Smooth muscle cell (in vitro differentiated cells): ENCODE measurements around the gene IGSF6. TPM values are rescaled to one million over a fixed set of nuclear protein-coding genes. Genes with fewer than 3 reads are reported as not detected.
"Not testable (repeated sequence)": the region's sequence is repeated elsewhere in the genome, so short reads cannot be mapped to it uniquely, and the experiment has no call there.

Experiments
- DNase-seq: peaks from one replicate; lab custom pipeline; 2025; ENCODE audit not compliant: unreplicated experiment; lab: John Stamatoyannopoulos, UW
- H2AFZ ChIP-seq: fragments of 200-600 bp; sonication (generic); 2 replicates; pipeline ENCODE4 v1.6.0; 2016; ENCODE audit warnings: antibody characterized with exemption, low read depth, mild to moderate bottlenecking
- H3F3A ChIP-seq: fragments of 200-600 bp; sonication (generic); 2 replicates; pipeline ENCODE4 v1.6.0; 2017; ENCODE audit warnings: antibody characterized with exemption, low read depth
- H3K27ac ChIP-seq: fragments of 200-600 bp; sonication (generic); 2 replicates; pipeline ENCODE4 v1.5.1; 2016; ENCODE audit warnings: low read depth, mild to moderate bottlenecking
- H3K27me3 ChIP-seq: fragments of 200-600 bp; sonication (generic); 2 replicates; pipeline ENCODE4 v1.6.1; 2016; ENCODE audit warnings: low read depth, mild to moderate bottlenecking
- H3K36me3 ChIP-seq: fragments of 200-600 bp; sonication (generic); 2 replicates; pipeline ENCODE4 v1.5.1; 2016; ENCODE audit warnings: low read depth
- H3K4me1 ChIP-seq: fragments of 200-600 bp; sonication (generic); 2 replicates; pipeline ENCODE4 v1.5.1; 2016; ENCODE audit warnings: low read depth
- H3K4me2 ChIP-seq: fragments of 200-600 bp; sonication (generic); 2 replicates; pipeline ENCODE4 v1.6.0; 2016; ENCODE audit warnings: mild to moderate bottlenecking
- H3K4me3 ChIP-seq: fragments of 200-600 bp; sonication (generic); 2 replicates; pipeline ENCODE4 v1.5.1; 2016; ENCODE audit warnings: mild to moderate bottlenecking
- H3K79me2 ChIP-seq: fragments of 200-600 bp; sonication (generic); 2 replicates; pipeline ENCODE4 v1.6.0; 2016; ENCODE audit warnings: low read depth, mild to moderate bottlenecking
- H3K9ac ChIP-seq: fragments of 200-600 bp; sonication (generic); 2 replicates; pipeline ENCODE4 v1.6.0; 2016; ENCODE audit warnings: low read depth
- H3K9me3 ChIP-seq: fragments of 200-600 bp; sonication (generic); replicated peaks from 2 replicates; pipeline ENCODE4 v1.5.1; 2016; ENCODE audit warnings: low read depth
- H4K20me1 ChIP-seq: fragments of 200-600 bp; sonication (generic); 2 replicates; pipeline ENCODE4 v1.6.0; 2016; ENCODE audit warnings: low read depth
- WGBS: methylation state at CpG from one replicate; pipeline ENCODE4 v1.1.7; 2016; ENCODE audit warnings: low lambda C conversion rate; 5-methylcytosine and 5-hydroxymethylcytosine counted together
- polyA plus RNA-seq: library from polyadenylated mRNA; unstranded; fragments of >200 nt; fragmentation: Nextera tagmentation; extraction: Ambion mirVana; gene quantifications from 2 replicates; pipeline ENCODE4 v1.2.1, GENCODE V29; 2016
- total RNA-seq: library from RNA; depleted of rRNA; stranded (reverse); fragments of >200 nt; gene quantifications from 2 replicates; pipeline ENCODE4 v1.2.3, GENCODE V29; 2014
- TF ChIP-seq, protein P1 (sequence below): fragments of 200-600 bp; sonication (generic); IDR thresholded peaks from 2 replicates; pipeline ENCODE4 v1.5.1; 2017; ENCODE audit warnings: borderline replicate concordance, mild to moderate bottlenecking, antibody characterized with exemption; ENCODE audit not compliant: insufficient read depth, poor library complexity, severe bottlenecking

The IGSF6 gene
- total and polyA plus RNA-seq, 2 experiments from 2014 or later, result 0.13 TPM; not detected in 1

- not testable (repeated sequence) for DNase-seq, H3K4me2 ChIP-seq, H3K4me1 ChIP-seq, H3K27me3 ChIP-seq, H3K9ac ChIP-seq, H3K9me3 ChIP-seq, H4K20me1 ChIP-seq, H3K79me2 ChIP-seq, H3K4me3 ChIP-seq, H3K36me3 ChIP-seq, H2AFZ ChIP-seq
- WGBS, result 97% methylated on average over 33 of the region's 37 CpGs
- Histone ChIP-seq H3K27ac (peak overlapping the region; percentile 64), H3F3A (peaks cover 17% of the 10 kb centered on the region)
Measured at GRCh38 chr16:21629616-21630539, 22.5 kb downstream of the IGSF6 start.

DNA sequence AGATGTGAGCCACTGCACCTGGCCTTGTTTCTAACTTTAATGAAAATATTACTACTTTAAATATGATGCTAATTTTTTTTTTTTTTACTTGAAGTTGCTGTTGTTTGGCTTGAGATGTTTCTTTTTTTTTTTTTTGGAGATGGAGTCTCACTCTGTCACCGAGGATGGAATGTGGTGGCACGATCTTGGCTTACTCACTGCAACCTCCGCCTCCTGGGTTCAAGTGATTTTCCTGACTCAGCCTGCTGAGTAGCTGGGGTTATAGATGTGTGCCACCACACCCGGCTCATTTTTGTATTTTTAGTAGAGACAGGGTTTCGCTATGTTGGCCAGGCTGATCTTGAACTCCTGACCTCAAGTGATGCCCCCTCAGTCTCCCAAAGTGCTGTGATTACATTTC is 23.6 kb downstream of the IGSF6 start:
- Histone ChIP-seq H3K4me3 (no peak overlapping the region), H3K9ac (no peak overlapping the region), H3K27me3 (no peaks in the 10 kb centered on the region), H3K4me1 (peaks cover 6% of the 10 kb centered on the region), H3K36me3 (peaks cover 3% of the 10 kb centered on the region), H2AFZ (no peak overlapping the region), H4K20me1 (no peaks in the 10 kb centered on the region), H3K4me2 (no peak overlapping the region), H3K9me3 (no peaks in the 10 kb centered on the region), H3K27ac (peak overlapping the region; percentile 96), H3F3A (peaks cover 23% of the 10 kb centered on the region), H3K79me2 (peaks cover 8% of the 10 kb centered on the region)
- TF ChIP-seq, protein P1, sequence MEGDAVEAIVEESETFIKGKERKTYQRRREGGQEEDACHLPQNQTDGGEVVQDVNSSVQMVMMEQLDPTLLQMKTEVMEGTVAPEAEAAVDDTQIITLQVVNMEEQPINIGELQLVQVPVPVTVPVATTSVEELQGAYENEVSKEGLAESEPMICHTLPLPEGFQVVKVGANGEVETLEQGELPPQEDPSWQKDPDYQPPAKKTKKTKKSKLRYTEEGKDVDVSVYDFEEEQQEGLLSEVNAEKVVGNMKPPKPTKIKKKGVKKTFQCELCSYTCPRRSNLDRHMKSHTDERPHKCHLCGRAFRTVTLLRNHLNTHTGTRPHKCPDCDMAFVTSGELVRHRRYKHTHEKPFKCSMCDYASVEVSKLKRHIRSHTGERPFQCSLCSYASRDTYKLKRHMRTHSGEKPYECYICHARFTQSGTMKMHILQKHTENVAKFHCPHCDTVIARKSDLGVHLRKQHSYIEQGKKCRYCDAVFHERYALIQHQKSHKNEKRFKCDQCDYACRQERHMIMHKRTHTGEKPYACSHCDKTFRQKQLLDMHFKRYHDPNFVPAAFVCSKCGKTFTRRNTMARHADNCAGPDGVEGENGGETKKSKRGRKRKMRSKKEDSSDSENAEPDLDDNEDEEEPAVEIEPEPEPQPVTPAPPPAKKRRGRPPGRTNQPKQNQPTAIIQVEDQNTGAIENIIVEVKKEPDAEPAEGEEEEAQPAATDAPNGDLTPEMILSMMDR, result no peak
- no peak for DNase-seq
- 88% methylated on average over 5 of the region's 5 CpGs for WGBS

- Histone ChIP-seq H3K36me3 (peaks cover 3% of the 10 kb centered on the region), H2AFZ (no peak overlapping the region), H3K9ac (peak overlapping the region; percentile 79), H3K4me2 (no peak overlapping the region), H3K27ac (peak overlapping the region; percentile 96), H3K9me3 (no peaks in the 10 kb centered on the region), H3K27me3 (no peaks in the 10 kb centered on the region), H4K20me1 (no peaks in the 10 kb centered on the region), H3K4me3 (no peak overlapping the region), H3K79me2 (peaks cover 9% of the 10 kb centered on the region), H3K4me1 (peaks cover 6% of the 10 kb centered on the region), H3F3A (peaks cover 23% of the 10 kb centered on the region)
- no peak for DNase-seq
- 98% methylated on average over 4 of the region's 5 CpGs for WGBS
- TF ChIP-seq, protein P1, result no peak
Measured at GRCh38 chr16:21628121-21628726, 24.2 kb downstream of the IGSF6 start.

- Histone ChIP-seq H3K27me3 (no peaks in the 10 kb centered on the region), H2AFZ (no peak overlapping the region), H3K79me2 (peaks cover 15% of the 10 kb centered on the region), H4K20me1 (peaks cover 3% of the 10 kb centered on the region), H3K27ac (peak overlapping the region; percentile 96), H3K4me1 (peaks cover 6% of the 10 kb centered on the region), H3K4me2 (peak overlapping the region; percentile 78), H3K36me3 (peaks cover 3% of the 10 kb centered on the region), H3K9ac (peak overlapping the region; percentile 79), H3K9me3 (no peaks in the 10 kb centered on the region), H3K4me3 (peak overlapping the region; percentile 23), H3F3A (peaks cover 23% of the 10 kb centered on the region)
- TF ChIP-seq, protein P1, result no peak
- WGBS, result 10% methylated on average over 6 of the region's 6 CpGs
- DNase-seq, result peak; percentile 15
Measured at GRCh38 chr16:21626659-21627277, 25.6 kb downstream of the IGSF6 start.
